Rectal smooth muscle tissue (tissue), 1 donor: Measurements from ENCODE around the gene TDRD9.

Experiments
- H3K27ac ChIP-seq: one replicate; pipeline ENCODE4 v1.7.0; 2013; ENCODE audit warnings: low read depth, low read length, inconsistent platforms
- H3K27me3 ChIP-seq: one replicate; pipeline ENCODE4 v1.7.0; 2013; ENCODE audit warnings: low read length; ENCODE audit not compliant: control insufficient read depth, insufficient read depth
- H3K36me3 ChIP-seq: one replicate; pipeline ENCODE4 v1.7.0; 2013; ENCODE audit warnings: low read length; ENCODE audit not compliant: control insufficient read depth, insufficient read depth
- H3K4me1 ChIP-seq: one replicate; pipeline ENCODE4 v1.7.0; 2013; ENCODE audit warnings: low read length; ENCODE audit not compliant: control insufficient read depth, insufficient read depth
- H3K4me3 ChIP-seq: one replicate; pipeline ENCODE4 v1.7.0; 2013; ENCODE audit warnings: low read length
- H3K9ac ChIP-seq: one replicate; pipeline ENCODE4 v1.7.0; 2013; ENCODE audit warnings: low read length

TDRD9 gene

DNA sequence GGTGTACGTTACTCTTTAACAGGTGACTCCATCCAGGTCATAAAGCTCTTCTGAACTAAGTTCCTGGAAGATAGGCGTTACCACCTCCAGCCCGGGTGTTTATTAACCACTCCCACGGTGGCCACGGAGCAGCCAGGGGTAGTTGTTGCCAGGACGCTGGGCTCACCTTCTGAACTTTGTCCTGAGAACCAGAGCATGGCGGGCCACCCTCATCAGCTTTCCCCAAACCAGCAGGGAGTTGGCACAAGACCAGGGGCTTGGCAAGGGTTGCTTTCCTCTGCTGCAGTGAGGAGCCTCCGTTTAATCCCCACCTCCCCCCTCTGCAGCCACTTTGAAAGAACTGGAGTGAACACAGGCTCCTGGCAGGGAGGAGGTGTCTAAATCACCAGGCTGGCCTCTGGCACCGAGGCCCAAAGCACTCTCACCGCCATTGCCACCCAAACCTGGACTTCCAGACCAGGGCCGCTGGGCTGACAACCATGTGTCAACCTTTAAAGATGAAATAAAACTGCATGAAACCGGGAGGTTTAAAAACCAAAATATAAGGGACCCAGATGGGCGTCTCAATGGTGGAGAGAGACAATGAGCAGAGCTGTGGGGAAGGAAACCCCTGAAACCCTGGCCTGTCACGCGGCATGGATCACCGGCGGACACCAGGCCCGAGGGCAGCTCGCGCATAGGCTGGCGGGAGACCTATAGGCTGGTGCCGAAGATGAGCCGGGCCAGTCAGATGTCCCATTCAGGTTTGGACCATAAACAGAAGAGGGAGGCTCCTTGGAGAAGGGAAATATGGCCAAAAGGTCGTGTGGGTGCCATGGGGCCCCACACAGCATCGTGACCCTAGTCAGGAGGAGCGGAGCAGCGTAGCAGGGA lies 30.9 kb upstream of the TDRD9 start:
- Histone ChIP-seq H3K4me1 (peaks cover 9% of the 10 kb centered on the region), H3K27me3 (no peaks in the 10 kb centered on the region), H3K9ac (no peak overlapping the region), H3K4me3 (no peak overlapping the region), H3K36me3 (no peaks in the 10 kb centered on the region), H3K27ac (no peak overlapping the region)

DNA sequence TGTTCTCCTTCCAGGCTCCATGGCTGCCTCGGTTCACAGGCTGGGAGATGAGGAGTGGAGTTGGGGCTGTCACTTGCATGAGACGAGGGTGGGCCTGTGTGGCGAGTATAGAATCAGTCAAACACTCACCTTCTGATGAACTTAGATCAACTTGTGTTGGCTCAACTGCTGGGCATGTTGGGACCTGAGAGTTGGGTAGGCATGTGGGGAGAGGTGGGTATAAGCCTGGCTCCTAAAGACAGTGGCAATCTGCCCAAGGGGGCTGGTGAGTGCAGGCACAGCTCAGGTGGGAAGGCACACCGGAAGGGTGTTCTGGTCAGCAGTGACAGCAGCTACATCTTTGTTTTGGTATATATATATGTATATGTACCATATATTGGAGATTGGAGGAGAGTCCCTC lies 30.1 kb upstream of the TDRD9 start:
- Histone ChIP-seq H3K27ac (no peak overlapping the region), H3K4me1 (peaks cover 9% of the 10 kb centered on the region), H3K36me3 (no peaks in the 10 kb centered on the region), H3K27me3 (no peaks in the 10 kb centered on the region), H3K4me3 (no peak overlapping the region), H3K9ac (no peak overlapping the region)

DNA sequence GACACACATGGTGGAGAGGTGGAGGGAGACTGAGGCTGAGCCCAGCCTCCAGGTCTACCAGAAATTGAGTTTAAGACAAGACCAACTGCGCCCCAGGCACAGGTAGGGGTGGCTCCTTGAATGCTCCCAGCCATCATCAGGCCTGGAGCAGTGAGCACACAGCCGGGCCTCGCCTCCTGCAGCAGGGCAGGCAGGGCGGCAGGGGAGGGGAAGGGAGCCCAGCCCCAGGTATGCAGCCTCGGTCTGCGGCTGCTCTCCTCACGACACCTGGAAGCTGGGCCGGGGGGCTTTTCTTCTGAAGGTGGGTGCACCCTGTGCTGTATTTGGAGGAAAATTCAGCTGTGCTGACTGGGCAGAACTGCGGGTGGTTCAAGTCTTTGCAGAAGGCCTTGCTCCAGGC lies 29.5 kb upstream of the TDRD9 start:
- H3K36me3 ChIP-seq: no peaks in the 10 kb centered on the region
- no peak overlapping the region for H3K9ac ChIP-seq
- no peak overlapping the region for H3K27ac ChIP-seq

DNA sequence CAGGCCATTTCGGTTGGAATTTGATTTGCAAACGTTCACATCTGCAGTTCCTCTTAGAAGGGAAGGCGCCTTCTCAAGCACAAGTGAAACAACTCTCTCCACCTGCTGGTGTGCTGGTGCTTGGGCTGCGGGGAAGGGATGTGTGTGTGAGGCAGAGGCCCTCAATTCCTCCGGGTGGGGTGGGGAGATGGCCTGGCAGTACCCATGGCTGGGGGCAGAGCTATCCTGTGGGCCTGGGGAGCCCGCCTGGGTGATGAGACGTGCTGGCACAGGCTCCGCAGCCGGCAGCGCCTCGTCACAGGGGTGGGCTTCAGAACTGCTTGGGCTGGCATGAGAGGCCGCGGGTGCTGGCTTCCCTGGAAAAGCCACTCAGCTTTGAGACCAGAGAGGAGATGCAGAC lies 28.9 kb upstream of the TDRD9 start:
- Histone ChIP-seq H3K27ac (no peak overlapping the region), H3K27me3 (no peaks in the 10 kb centered on the region), H3K4me1 (peaks cover 9% of the 10 kb centered on the region), H3K36me3 (no peaks in the 10 kb centered on the region), H3K4me3 (no peak overlapping the region), H3K9ac (no peak overlapping the region)

More for the DNA sequence above, 29.5 kb upstream of the TDRD9 start:
- Histone ChIP-seq H3K4me3 (no peak overlapping the region), H3K4me1 (peaks cover 9% of the 10 kb centered on the region), H3K27me3 (no peaks in the 10 kb centered on the region)

DNA sequence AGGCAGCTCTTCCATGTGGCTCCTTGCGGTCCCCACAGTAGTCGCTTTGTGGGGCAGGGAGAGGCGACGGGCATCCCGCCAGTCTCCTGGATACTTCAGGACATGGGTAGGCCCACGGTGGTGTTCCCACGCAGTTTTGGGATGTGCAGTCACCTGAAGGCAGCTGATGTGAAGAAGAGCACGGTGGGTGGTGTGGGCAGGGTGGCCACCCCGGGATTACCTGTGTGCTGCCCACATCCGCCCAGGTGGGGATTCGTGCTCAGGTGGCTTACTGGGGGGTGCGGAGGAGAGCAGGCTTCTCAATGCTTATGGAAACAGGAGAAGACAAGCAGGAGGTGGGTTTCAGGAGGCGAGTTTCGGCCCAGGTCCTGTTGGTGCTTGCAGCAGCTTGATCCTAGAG lies 28.4 kb upstream of the TDRD9 start:
- H3K27me3 ChIP-seq: no peaks in the 10 kb centered on the region
- H3K9ac ChIP-seq: no peak overlapping the region
- H3K4me1 ChIP-seq: peaks cover 9% of the 10 kb centered on the region
- H3K36me3 ChIP-seq: no peaks in the 10 kb centered on the region
- H3K27ac ChIP-seq: no peak overlapping the region
- H3K4me3 ChIP-seq: no peak overlapping the region

DNA sequence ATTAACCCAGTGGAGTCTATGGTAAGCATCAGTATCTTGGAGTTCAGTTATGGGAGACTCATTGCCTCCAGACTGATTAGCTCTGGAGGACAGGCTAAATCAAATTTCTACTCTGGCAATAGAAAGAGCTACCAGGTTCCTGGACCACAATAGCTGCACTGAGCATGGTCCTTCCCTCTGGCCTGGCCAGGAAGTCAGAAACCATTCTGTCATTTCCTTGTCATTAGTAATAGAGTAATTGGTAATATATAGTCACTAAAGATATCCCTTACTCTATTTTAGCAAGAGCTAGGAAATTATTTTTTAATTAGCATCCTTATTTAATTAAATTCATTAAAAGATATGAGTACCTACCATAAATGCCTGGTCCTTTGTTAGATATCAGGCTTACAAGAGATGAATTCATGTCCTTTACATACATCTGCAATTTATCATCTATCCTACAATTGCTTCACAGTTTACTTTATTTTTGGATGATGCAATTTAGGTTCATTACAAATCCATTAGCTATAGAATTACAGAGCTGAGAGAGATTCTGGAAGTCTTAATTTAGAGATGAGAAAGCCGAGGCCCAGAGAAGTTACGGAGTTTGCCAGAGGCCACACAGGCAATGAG lies 23.7 kb upstream of the TDRD9 start:
- no peaks in the 10 kb centered on the region for H3K36me3 ChIP-seq
- H3K4me3 ChIP-seq: no peak overlapping the region
- H3K4me1 ChIP-seq: no peaks in the 10 kb centered on the region
- H3K9ac ChIP-seq: no peak overlapping the region
- no peaks in the 10 kb centered on the region for H3K27me3 ChIP-seq
- no peak overlapping the region for H3K27ac ChIP-seq

DNA sequence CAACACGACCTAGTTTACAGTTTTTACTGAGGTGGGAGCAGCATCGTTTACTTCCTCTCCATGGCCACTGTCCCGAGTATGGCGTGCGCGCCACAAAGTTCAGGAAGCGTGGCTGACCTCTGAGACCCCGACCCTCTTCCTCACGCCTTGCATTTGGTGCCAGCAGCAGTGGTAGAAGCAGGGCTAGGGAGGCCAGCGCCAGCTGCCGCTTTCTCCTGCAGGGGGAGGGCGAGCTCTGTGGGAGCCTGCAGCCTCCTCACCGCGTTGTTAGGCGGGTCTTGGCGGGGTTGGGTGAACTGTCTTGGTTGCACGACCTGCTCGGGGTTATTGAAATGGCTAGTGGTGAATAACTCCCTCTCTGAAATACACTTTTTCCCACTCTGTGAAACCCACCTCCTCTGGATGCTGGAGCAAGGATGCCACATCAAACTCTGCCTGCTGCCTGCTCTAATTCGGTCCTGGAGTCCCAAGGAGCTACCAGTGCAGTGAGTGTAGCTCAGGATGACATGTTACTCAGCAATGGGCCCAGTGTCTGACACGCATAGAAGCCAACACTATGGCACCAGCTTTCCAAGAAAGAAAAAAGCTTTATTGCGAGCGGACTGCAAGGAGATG lies 22.3 kb upstream of the TDRD9 start:
- no peak overlapping the region for H3K4me3 ChIP-seq
- no peaks in the 10 kb centered on the region for H3K4me1 ChIP-seq
- H3K27me3 ChIP-seq: no peaks in the 10 kb centered on the region
- no peak overlapping the region for H3K9ac ChIP-seq
- H3K27ac ChIP-seq: no peak overlapping the region
- no peaks in the 10 kb centered on the region for H3K36me3 ChIP-seq

DNA sequence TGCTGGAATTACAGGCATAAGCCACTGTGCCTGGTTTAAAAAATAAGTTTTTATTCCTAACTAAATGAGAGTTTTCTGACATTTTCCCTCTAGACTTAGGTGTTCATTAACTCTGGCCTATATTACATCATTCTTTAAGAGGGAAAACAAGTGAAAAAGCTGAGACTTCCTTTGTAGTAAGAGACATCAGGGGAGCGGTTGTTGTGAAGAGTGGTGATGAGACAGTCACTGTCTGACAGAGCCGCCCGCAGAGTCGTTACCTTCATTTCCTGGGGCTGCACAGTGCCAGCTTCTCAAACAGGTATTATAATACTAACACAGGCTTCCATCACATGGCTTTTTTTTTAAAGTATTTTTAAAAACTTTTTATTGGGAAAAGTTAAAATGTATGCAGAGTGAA lies 19.7 kb upstream of the TDRD9 start:
- H3K27ac ChIP-seq: no peak overlapping the region

DNA sequence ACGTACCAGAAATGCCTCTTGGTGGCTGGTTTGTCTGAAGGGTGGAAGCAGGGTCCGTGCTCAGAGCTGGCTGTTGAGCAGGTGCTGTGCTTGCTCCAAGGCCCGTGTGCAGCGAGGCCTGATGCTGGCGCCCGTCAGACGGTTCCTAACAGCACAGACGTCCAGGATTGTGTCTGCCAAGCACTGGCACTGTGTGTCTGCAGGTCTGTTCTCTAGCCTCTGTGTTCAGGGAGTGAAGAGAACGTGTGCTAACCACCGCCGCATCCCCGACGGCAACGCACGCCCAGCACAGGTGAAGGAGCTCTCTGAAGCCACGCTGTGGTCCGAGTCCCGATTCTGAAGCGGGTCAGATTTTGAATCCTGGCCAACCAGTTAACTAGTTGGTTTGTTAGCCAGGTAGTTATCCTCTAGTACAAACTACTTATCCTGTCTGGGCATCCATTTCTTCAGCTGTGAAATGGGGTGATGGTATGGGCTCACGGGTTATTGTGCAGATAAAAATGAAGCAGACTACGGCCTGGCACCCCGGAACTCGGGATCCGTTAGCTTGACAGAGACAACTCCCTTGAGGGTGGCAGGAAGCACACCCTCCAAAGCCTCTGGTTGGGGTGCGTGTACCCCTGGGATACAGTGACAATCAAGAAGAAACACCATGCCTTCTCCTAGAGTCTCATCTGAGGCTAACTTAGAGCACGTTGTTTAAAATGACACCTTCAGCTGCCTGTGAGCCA lies 18.6 kb upstream of the TDRD9 start:
- H3K4me1 ChIP-seq: no peaks in the 10 kb centered on the region
- H3K27me3 ChIP-seq: no peaks in the 10 kb centered on the region
- H3K27ac ChIP-seq: no peak overlapping the region
- peaks cover 15% of the 10 kb centered on the region for H3K36me3 ChIP-seq
- H3K9ac ChIP-seq: no peak overlapping the region
- H3K4me3 ChIP-seq: peak overlapping the region; percentile 57

More for the DNA sequence above, 19.7 kb upstream of the TDRD9 start:
- H3K4me3 ChIP-seq: no peak overlapping the region
- no peaks in the 10 kb centered on the region for H3K27me3 ChIP-seq
- H3K36me3 ChIP-seq: peaks cover 10% of the 10 kb centered on the region
- no peaks in the 10 kb centered on the region for H3K4me1 ChIP-seq
- no peak overlapping the region for H3K9ac ChIP-seq

DNA sequence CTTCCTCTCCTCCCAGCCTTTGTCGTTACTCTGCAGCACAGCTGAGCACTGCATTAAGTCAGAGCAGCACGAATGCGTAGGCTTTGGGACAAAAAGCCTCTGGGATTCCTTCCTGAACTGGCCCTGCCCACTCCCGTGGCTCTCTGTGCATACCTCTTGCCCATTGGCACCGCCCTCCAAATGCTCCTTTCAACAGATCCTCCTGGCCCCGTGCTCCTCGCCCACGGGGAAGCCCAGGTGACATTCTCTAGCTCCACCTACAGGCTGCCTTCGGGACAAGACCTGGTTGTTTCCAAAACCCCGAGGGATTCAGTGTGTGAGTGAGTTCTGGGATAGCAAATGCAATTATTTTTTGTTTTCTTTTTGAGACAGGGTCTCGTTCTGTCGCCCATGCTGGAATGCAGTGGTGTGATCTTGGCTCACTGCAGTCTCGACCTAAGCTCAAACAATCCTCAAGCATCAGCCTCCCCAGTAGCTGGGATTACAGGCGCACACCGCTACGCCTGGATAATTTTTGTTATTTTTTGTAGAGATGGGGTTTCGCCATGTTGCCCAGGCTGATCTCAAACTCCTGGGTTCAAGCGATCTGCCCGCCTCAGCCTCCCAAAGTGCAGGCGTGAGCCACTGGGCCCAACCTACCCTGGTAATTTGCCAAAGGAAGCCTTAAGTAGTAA lies 17.9 kb upstream of the TDRD9 start:
- Histone ChIP-seq H3K27me3 (no peaks in the 10 kb centered on the region), H3K4me1 (no peaks in the 10 kb centered on the region), H3K4me3 (peak overlapping the region; percentile 57), H3K27ac (no peak overlapping the region), H3K9ac (no peak overlapping the region), H3K36me3 (peaks cover 15% of the 10 kb centered on the region)

DNA sequence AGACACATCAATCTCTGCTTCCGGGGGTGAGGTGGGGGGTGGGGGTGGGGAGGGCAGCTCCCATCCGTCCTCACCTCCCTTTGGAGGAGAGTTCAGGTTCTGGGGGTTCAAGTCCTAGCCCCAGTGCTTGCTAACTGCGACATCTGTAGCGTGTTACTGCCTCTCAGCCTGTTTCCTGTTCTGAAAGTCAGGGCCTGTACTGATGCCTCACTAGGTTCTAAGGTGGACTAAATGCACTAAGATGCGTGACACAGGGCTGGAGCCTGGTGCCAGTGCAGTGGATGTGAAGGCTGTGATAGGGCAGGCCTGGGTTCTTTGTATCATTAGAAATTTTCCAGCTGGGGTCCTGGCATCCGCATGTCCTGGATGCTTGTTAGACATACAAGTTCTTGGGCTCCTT lies 17.3 kb upstream of the TDRD9 start:
- no peaks in the 10 kb centered on the region for H3K27me3 ChIP-seq
- no peak overlapping the region for H3K9ac ChIP-seq
- no peaks in the 10 kb centered on the region for H3K4me1 ChIP-seq
- H3K27ac ChIP-seq: no peak overlapping the region
- H3K36me3 ChIP-seq: peaks cover 15% of the 10 kb centered on the region
- no peak overlapping the region for H3K4me3 ChIP-seq

DNA sequence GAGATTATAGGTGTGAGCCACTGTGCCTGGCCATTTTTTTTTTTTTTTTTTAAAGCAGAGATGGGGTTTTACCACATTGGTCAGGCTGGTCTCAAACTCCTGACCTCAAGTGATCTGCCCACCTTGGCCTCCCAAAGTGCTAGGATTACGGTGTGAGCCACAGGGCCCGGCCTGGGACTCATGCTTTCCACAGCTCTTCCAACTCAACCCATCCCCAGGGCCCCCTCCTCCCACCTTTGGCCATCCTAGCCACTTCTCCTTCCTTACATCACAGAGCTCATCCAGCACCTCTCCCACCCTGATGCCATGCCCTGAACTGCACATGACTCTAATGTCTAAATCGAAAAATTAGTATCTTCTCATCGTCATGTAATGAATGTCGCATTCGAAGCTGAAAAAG lies 12.6 kb upstream of the TDRD9 start:
- H3K27ac ChIP-seq: no peak overlapping the region
- no peaks in the 10 kb centered on the region for H3K4me1 ChIP-seq
- H3K36me3 ChIP-seq: peaks cover 15% of the 10 kb centered on the region
- no peak overlapping the region for H3K9ac ChIP-seq
- H3K27me3 ChIP-seq: no peaks in the 10 kb centered on the region
- H3K4me3 ChIP-seq: no peak overlapping the region
